Measurements from ENCODE around the gene DOK7. TPM values are rescaled to one million over a fixed set of nuclear protein-coding genes. Genes with fewer than 3 reads are reported as not detected.

The DOK7 gene
- polyA plus RNA-seq, 1 experiment: not detected

GRCh38 chr4:3518941-3519340, 55.8 kb downstream of the DOK7 start:
- no peak for DNase-seq (ENCODE audit: low read depth, low spot score)
- TF ChIP-seq CTCF (IDR thresholded peaks at IDR 0.05; ENCODE audit: low read depth, low read length): no peak
- Histone ChIP-seq H3K27ac (ENCODE audit: low read depth, low read length) (no peak overlapping the region), H3K27me3 (ENCODE audit: control insufficient read depth, insufficient read depth, low read length) (no peaks in the 10 kb centered on the region), H3K4me3 (ENCODE audit: low read depth, low read length) (no peak overlapping the region), H3K9me3 (ENCODE audit: control insufficient read depth, insufficient read depth, low read length) (no peaks in the 10 kb centered on the region; the same call in 1 of the 2 replicates)
- POLR2A ChIA-PET: no interaction called here
- CTCF ChIA-PET: no interaction called here

GRCh38 chr4:3519468-3520264, 56.6 kb downstream of the DOK7 start:
- POLR2A ChIA-PET: no interaction called here
- TF ChIP-seq CTCF (IDR thresholded peaks at IDR 0.05; ENCODE audit: low read depth, low read length): no peak
- no peak overlapping the region for H3K27ac ChIP-seq (ENCODE audit: low read depth, low read length)
- no peak for DNase-seq (ENCODE audit: low read depth, low spot score)
- no peaks in the 10 kb centered on the region; the same call in 1 of the 2 replicates for H3K9me3 ChIP-seq (ENCODE audit: control insufficient read depth, insufficient read depth, low read length)
- CTCF ChIA-PET: interaction anchor here (1.5 kb wide), 1 partner anchor 39 kb away, joined by 4 read pairs; no protein-coding TSS in a partner anchor
- H3K27me3 ChIP-seq (ENCODE audit: control insufficient read depth, insufficient read depth, low read length): no peaks in the 10 kb centered on the region
- no peak overlapping the region for H3K4me3 ChIP-seq (ENCODE audit: low read depth, low read length)

GRCh38 chr4:3520276-3520675, 57.2 kb downstream of the DOK7 start:
- H3K27me3 ChIP-seq (ENCODE audit: control insufficient read depth, insufficient read depth, low read length): no peaks in the 10 kb centered on the region
- H3K27ac ChIP-seq (ENCODE audit: low read depth, low read length): no peak overlapping the region
- no peak overlapping the region for H3K4me3 ChIP-seq (ENCODE audit: low read depth, low read length)
- no peak for TF ChIP-seq CTCF (IDR thresholded peaks at IDR 0.05; ENCODE audit: low read depth, low read length)
- no peak for DNase-seq (ENCODE audit: low read depth, low spot score)
- ChIA-PET POLR2A (no interaction called here), CTCF (interaction anchor here (1.5 kb wide), 1 partner anchor 40 kb away, joined by 4 read pairs; no protein-coding TSS in a partner anchor)
- H3K9me3 ChIP-seq (ENCODE audit: control insufficient read depth, insufficient read depth, low read length): no peaks in the 10 kb centered on the region

- ChIA-PET POLR2A (no interaction called here), CTCF (interaction anchor here (1.5 kb wide), 1 partner anchor 41 kb away, joined by 4 read pairs; no protein-coding TSS in a partner anchor)
- no peak for DNase-seq (ENCODE audit: low read depth, low spot score)
- Histone ChIP-seq H3K27me3 (ENCODE audit: control insufficient read depth, insufficient read depth, low read length) (no peaks in the 10 kb centered on the region), H3K27ac (ENCODE audit: low read depth, low read length) (no peak overlapping the region), H3K4me3 (ENCODE audit: low read depth, low read length) (no peak overlapping the region), H3K9me3 (ENCODE audit: control insufficient read depth, insufficient read depth, low read length) (no peaks in the 10 kb centered on the region)
- no peak for TF ChIP-seq CTCF (IDR thresholded peaks at IDR 0.05; ENCODE audit: low read depth, low read length)
Measured at GRCh38 chr4:3520796-3521600, 57.9 kb downstream of the DOK7 start.
